ENCODE measurements around the gene CDH12.
"Not testable (repeated sequence)": the region's sequence is repeated elsewhere in the genome, so short reads cannot be mapped to it uniquely, and the experiment has no call there.

The CDH12 gene

DNA sequence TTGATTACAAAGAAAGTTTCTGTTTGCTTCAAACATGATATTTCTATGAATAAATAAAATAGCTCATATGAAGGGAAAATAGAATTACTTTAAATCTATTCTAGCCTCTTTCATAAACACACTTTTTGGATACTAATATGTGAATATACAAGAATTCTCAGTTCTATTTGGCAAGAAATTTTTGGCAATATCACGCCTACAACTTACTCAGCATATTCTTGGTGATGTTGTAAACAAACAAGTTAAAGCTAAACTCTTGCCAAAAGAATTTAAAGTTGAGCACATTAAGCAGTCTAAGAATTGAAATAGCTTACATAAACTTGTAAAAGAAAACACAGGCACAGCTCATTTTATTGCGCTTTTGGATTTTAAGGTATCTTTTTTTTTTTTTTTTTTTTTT, 209.8 kb downstream of the CDH12 start:
- no peak for DNase-seq

GRCh38 chr5:22631683-22632082, 221.5 kb downstream of the CDH12 start:
- no peak for DNase-seq

DNA sequence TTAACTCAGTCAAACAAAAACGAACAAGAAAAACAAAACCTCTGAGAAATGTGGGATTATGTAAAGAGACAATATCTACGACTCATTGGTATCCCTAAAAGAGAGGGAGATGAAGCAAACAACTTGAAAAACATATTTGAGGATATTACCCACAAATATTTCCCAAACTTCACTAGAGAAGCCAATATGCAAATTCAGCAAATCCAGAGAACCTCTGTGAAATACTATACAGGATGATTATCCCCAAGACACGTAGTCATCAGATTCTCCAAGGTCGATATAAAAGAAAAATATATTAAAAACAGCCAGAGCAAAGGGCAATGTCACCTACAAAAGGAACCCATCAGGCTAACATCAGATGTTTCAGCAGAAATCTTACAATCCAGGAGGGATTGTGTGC, 226.1 kb downstream of the CDH12 start:
- no peak for DNase-seq

GRCh38 chr5:22625451-22625850, 227.7 kb downstream of the CDH12 start:
- DNase-seq: no peak

- no peak for DNase-seq
Measured at GRCh38 chr5:22621084-22621483, 232.1 kb downstream of the CDH12 start.

DNA sequence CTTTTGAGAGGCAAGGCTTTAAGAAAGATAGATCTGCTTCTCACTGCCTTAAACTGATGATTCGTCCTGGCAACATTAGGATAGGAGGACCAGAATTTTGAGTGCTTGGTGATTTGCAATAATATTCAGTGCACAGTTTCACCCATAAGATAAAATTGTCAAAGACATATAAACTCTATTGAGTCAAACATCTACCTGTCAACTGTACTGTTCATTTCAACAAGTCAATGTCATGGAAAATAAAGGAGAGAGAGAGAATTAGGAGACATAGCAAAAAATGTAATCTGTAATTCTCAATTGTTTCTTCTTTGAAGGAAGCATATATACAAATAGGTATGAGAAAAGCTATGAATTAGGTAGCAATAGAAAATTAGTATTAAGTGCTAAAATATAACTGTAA, 237.2 kb downstream of the CDH12 start:
- no peak for DNase-seq

GRCh38 chr5:22614486-22615094, 238.6 kb downstream of the CDH12 start:
- no peak for DNase-seq

GRCh38 chr5:22612928-22613327, 240.2 kb downstream of the CDH12 start:
- DNase-seq: no peak

GRCh38 chr5:22611327-22611726, 241.8 kb downstream of the CDH12 start:
- no peak for DNase-seq

GRCh38 chr5:22607498-22607897, 245.6 kb downstream of the CDH12 start:
- DNase-seq: not testable (repeated sequence)

GRCh38 chr5:22605473-22605872, 247.7 kb downstream of the CDH12 start:
- no peak for DNase-seq

- DNase-seq: no peak
Measured at GRCh38 chr5:22604711-22605110, 248.4 kb downstream of the CDH12 start.

DNA sequence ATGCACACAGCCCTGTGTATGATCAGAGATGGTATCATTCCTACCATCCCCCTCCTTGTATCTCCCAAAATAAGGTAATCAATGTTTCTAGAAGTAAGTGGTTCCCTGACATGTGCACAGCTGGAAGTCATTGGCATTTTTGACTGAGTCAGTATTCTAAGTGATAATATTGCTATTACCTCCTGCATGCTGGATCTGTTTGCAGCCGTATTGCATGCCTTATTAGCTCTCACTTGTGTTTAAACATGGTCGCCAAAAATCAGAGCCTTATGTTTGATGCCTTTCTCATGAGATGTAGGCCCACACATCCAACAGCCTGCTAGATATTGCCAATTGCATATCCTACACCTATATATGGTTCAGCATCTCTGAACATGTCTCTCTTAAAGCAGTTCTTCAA, 254.3 kb downstream of the CDH12 start:
- DNase-seq: no peak

DNA sequence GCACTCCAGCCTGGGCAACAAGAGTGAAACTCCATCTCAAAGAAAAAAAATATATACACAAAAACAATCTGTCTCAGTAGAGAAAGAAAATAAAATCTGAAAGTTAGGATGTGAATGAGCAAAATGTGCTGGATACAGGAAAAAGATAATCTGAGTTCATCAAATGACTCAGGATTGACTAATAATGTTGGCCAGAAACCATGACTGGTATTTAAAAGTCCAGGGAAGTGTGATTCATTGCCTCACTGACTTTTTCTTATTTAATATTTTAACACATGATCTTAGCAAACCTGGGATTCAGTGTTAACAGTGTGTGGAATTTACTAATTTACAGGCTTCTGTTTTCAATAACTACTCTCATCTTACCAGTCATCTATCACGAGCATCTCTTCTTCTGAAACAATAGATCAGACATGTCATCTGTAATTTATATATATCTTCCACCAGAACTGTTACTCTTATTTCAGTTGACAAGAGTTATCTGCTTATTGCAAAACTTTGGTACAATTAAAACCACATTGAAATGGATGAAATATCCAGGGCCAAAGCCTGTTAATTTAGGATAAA, 256.7 kb downstream of the CDH12 start:
- DNase-seq: no peak

DNA sequence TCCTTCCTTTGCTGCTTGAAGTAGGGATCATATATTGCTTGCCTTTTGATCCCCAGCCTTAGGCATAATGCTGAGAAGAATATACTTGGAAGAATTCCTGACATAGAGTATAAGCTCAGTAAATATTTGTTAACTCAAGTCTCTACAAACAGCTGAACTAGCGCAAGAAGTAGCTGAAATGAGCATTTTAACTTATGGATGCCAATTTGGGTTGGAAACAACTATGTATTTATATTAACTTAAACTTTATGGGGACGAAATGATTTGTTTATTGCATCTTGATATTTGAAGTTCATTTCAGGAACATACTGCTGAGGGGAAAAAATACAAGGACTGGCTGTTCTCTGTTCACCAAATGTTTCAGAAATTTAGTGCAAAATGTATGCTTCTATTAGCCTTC, 258.7 kb downstream of the CDH12 start:
- DNase-seq: no peak

DNA sequence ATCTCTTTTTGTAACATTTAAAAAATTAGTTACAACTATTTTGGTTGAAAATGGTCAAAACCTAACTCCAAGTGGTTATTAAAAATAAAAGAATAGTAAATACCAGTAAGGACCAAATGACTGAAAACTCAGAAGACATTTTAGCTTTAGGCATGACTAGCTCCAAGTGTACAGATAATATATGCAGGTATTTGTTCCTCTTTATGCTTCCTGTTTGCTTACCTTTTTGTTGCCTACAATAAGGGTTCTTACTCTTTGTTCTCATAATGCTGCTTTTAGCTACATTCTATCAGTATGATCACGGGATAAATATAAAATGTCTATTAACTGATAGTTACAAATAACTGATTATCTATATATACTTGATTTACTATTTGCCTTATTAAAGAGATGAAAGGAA, 259.6 kb downstream of the CDH12 start:
- no peak for DNase-seq

GRCh38 chr5:22591461-22591860, 261.7 kb downstream of the CDH12 start:
- no peak for DNase-seq

GRCh38 chr5:22590677-22591268, 262.4 kb downstream of the CDH12 start:
- DNase-seq: no peak

DNA sequence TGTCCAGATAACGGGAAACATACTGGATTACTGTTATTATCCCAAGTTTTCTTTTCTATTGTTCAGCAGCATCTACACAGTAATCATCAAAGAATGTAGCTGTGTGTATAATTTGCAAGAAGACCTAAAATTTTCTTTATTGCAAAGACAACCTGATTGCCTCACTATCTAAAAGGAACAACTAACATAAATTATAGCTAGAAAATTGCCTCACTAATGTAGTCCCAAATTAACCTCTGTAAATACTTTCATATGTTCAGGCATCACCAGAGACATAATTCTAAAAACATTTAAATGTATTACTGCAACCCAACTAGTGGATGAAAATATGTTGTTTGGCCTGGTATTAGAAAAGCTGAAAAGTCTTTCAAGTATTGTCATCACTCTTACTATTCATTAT, 275.4 kb downstream of the CDH12 start:
- DNase-seq: no peak

GRCh38 chr5:22577006-22577405, 276.1 kb downstream of the CDH12 start:
- no peak for DNase-seq

DNA sequence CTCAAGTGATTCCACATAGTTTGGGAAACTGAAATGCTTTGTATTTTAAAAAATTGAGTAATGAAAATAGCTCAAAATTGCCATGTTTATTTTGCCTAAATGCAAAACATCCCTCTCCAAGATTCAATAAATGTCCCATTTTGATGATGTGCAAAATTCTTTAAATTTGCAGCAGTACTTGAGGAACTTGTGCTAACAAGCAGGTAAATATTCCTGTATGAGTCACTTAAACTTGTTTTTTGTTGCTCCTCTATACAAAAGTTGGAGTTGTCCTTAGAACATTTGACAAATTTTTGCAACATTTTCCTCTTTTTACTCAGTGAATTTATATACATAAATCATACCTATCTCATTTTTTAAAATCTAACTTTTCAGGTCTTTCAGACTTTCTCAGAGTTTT, 280.2 kb downstream of the CDH12 start:
- no peak for DNase-seq

DNA sequence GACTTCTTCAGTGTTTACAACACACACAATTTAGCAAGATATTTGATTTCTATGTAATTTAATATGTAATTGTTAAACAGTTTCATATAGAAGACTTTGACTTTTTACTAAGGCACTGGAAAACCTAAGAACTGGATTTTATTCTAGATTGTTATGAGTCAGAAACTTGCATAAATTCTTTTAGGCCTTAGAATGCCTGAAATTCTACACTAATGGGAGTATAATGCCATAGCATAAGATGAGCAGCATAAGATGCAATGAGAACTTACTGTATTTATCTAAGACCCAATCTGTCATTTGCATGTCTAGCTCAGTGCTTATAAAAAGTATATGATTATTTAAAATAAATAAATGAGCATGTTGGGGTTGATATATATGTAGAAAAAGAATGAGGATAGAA, 285.2 kb downstream of the CDH12 start:
- DNase-seq: no peak

- DNase-seq: no peak
Measured at GRCh38 chr5:22560147-22560546, 293.0 kb downstream of the CDH12 start.

- DNase-seq: no peak
Measured at GRCh38 chr5:22557251-22557650, 295.9 kb downstream of the CDH12 start.

DNA sequence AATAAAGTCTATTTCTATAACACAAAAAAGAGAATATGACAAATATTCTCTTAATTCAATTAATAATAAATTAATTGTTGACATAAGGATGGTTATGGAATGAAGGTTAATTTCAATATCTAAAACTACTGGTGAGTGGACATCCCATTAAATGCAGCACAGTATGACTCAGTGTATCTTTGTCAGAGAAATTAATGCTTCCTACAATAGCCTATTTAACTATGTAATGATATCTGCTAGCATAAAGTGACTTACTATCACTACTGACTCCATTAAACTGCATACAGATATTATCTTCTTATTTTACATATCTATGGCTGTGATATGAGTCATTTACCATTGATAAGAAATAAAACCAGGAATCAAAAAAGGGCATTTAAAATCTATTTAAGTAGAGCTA, 298.7 kb downstream of the CDH12 start:
- no peak for DNase-seq
